ENCODE data around the gene EPOP. TPM values are rescaled to one million over a fixed set of nuclear protein-coding genes. Genes with fewer than 3 reads are reported as not detected.

The EPOP gene
- total and polyA plus RNA-seq, 2 of the 13 experiments (the other 11 are each of a cell fraction or from before 2014, with no cell fraction given), result 14.7 to 37.8 TPM

DNA sequence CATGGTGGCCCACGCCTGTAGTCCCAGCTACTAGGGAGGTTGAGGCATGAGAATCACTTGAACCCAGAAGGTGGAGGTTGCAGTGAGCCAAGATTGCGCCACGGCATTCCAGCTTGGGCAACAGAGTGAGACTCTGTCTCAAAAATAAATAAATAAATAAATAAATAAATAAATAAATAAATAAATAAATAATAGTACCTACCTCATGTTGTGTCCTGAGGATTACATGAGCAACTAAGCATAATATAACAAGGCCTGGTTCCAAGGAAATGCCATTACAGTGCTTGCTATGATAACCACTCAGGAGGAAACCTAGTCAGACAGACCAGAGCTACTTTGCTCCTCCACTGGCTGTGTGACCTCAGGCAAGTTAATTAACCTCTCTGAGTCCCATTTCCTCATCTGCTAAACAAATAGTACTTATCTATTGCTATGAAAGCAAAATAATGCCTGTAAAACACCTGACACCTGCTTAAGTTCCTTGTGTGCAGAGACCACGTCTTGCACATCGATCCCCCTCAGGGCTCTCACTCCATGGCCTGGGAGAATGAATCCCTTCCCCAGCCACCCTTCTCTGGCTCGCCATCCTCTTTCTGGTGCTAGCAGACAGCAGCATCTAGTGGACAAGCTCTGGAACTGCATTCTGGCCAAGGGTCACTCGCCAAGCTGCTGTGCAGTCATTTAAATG, 7.5 kb downstream of the EPOP start (continued):
- TF ChIP-seq, protein P1, sequence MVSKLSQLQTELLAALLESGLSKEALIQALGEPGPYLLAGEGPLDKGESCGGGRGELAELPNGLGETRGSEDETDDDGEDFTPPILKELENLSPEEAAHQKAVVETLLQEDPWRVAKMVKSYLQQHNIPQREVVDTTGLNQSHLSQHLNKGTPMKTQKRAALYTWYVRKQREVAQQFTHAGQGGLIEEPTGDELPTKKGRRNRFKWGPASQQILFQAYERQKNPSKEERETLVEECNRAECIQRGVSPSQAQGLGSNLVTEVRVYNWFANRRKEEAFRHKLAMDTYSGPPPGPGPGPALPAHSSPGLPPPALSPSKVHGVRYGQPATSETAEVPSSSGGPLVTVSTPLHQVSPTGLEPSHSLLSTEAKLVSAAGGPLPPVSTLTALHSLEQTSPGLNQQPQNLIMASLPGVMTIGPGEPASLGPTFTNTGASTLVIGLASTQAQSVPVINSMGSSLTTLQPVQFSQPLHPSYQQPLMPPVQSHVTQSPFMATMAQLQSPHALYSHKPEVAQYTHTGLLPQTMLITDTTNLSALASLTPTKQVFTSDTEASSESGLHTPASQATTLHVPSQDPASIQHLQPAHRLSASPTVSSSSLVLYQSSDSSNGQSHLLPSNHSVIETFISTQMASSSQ (IDR thresholded peaks at IDR 0.05; ENCODE audit: low read depth), result no peak; the same call in 1 of the 2 replicates
- TF ChIP-seq, protein P1 (CRISPR knock-in tag; IDR thresholded peaks at IDR 0.05; ENCODE audit: borderline replicate concordance), result no peak
- no peak for TF ChIP-seq NCOA5 (CRISPR knock-in tag; IDR thresholded peaks at IDR 0.05)
- 0 out of 2 replicates have a peak, but pooled peaks have one; percentile 70 for TF ChIP-seq ZNF124 (CRISPR knock-in tag; IDR thresholded peaks at IDR 0.05)
- TF ChIP-seq TRIM24 (CRISPR knock-in tag; IDR thresholded peaks at IDR 0.05), result no peak
- peak; percentile 98 for TF ChIP-seq ZNF768 (CRISPR knock-in tag; IDR thresholded peaks at IDR 0.05)
- TF ChIP-seq SIX4 (CRISPR knock-in tag; IDR thresholded peaks at IDR 0.05), result 0 out of 2 replicates have a peak, but pooled peaks have one; percentile 41
- TF ChIP-seq ARNTL (CRISPR knock-in tag; IDR thresholded peaks at IDR 0.05), result no peak
- peak; percentile 32; the same call in 1 of the 2 replicates for TF ChIP-seq KDM5B (CRISPR knock-in tag; IDR thresholded peaks at IDR 0.05; ENCODE audit: borderline replicate concordance)
- peak; percentile 89 for TF ChIP-seq ZNF205 (CRISPR knock-in tag; IDR thresholded peaks at IDR 0.05)
- TF ChIP-seq ZNF501 (CRISPR knock-in tag; IDR thresholded peaks at IDR 0.05), result peak; percentile 89
- TF ChIP-seq HDAC6 (IDR thresholded peaks at IDR 0.05; ENCODE audit: low read depth, low read length), result no peak
- TF ChIP-seq FLYWCH1 (CRISPR knock-in tag; IDR thresholded peaks at IDR 0.05), result no peak
- TF ChIP-seq SUZ12 (IDR thresholded peaks at IDR 0.05; ENCODE audit: low read depth, low read length), result peak; percentile 19; the same call in 1 of the 2 replicates
- TF ChIP-seq ZNF850 (CRISPR knock-in tag; conservative IDR thresholded peaks at IDR 0.05), result no peak
- 0 out of 2 replicates have a peak, but pooled peaks have one; percentile 43 for TF ChIP-seq ZNF777 (CRISPR knock-in tag; IDR thresholded peaks at IDR 0.05)
- TF ChIP-seq SNAPC5 (CRISPR knock-in tag; IDR thresholded peaks at IDR 0.05; ENCODE audit: borderline replicate concordance), result peak; percentile 62; the same call in 1 of the 2 replicates
- TF ChIP-seq, protein P2, sequence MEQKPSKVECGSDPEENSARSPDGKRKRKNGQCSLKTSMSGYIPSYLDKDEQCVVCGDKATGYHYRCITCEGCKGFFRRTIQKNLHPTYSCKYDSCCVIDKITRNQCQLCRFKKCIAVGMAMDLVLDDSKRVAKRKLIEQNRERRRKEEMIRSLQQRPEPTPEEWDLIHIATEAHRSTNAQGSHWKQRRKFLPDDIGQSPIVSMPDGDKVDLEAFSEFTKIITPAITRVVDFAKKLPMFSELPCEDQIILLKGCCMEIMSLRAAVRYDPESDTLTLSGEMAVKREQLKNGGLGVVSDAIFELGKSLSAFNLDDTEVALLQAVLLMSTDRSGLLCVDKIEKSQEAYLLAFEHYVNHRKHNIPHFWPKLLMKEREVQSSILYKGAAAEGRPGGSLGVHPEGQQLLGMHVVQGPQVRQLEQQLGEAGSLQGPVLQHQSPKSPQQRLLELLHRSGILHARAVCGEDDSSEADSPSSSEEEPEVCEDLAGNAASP (CRISPR knock-in tag; IDR thresholded peaks at IDR 0.05; ENCODE audit: borderline replicate concordance), result peak; percentile 74
- TF ChIP-seq ZKSCAN5 (CRISPR knock-in tag; IDR thresholded peaks at IDR 0.05), result no peak
- TF ChIP-seq TCF7 (IDR thresholded peaks at IDR 0.05; ENCODE audit: low read depth), result no peak
- 0 out of 2 replicates have a peak, but pooled peaks have one; percentile 77 for TF ChIP-seq SP140L (CRISPR knock-in tag; IDR thresholded peaks at IDR 0.05; ENCODE audit: borderline replicate concordance)
- no peak for TF ChIP-seq ZNF460 (CRISPR knock-in tag; IDR thresholded peaks at IDR 0.05; ENCODE audit: borderline replicate concordance)
- TF ChIP-seq, protein P3, sequence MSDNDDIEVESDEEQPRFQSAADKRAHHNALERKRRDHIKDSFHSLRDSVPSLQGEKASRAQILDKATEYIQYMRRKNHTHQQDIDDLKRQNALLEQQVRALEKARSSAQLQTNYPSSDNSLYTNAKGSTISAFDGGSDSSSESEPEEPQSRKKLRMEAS (IDR thresholded peaks at IDR 0.05), result peak; percentile 41; the same call in 1 of the 2 replicates
